BE2C (cell line): ENCODE results near the gene SIGLEC12.

Experiments used
- DNase-seq: peaks from one replicate; pipeline ENCODE4 v3.0.0-alpha.2; 2020
- H3K27me3 ChIP-seq: fragments of 250-450 bp; sonication (Bioruptor Pico); 2 replicates; pipeline ENCODE4 v1.5.1; 2020; ENCODE audit warnings: mild to moderate bottlenecking
- H3K36me3 ChIP-seq: fragments of 250-450 bp; sonication (Bioruptor Pico); 2 replicates; pipeline ENCODE4 v1.5.1; 2020; ENCODE audit warnings: mild to moderate bottlenecking
- H3K4me1 ChIP-seq: fragments of 250-450 bp; sonication (Bioruptor Pico); 2 replicates; pipeline ENCODE4 v1.5.1; 2020
- H3K4me3 ChIP-seq: 2 replicates; pipeline ENCODE4 v1.5.1; 2011; ENCODE audit warnings: low read depth, low read length
- H3K9me3 ChIP-seq: fragments of 250-450 bp; sonication (Bioruptor Pico); 2 replicates; pipeline ENCODE4 v1.5.1; 2020
- TF ChIP-seq, protein P1 (sequence below): IDR thresholded peaks from 2 replicates; pipeline ENCODE4 v1.5.1; 2012; ENCODE audit warnings: mild to moderate bottlenecking, low read depth, low read length

SIGLEC12 gene

DNA sequence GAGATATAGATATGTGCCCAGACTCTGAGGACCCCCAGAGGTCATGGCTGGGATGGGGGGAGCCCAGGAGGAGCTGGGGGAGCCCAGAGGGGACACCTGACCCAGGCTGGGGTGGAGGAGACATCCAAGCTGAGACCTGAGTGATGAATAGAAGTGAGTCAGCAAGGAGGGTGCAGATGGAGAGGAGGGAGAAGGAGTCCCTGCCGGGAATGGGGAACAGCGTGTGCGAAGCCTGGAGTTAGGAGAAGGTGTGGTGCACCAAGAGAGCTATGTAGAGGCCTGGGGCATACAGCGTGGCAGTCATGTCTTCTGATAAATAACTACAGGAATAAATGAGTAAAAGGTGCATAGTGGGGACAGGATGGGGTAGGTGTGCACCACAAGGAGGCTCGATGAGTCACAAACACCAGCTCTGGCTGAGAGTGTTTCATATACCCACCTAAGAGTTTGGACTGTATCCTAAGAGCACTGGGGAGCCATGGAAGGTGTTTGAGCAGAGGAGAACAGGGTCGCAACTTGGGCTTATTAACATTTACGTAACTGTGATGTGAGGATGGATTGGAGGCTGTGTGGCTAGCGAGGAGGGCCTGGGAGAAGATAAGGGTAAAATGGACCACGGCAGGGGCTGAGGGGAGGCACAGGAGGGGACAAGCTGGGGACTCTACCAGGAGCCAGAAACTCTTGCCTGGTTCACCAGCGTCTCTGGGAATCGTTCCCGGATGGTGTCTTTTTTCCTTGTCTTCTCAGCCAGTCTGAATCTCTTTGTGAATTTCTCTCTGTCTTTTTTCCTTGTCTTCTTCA is 21.9 kb downstream of the SIGLEC12 start:
- H3K4me1 ChIP-seq: no peaks in the 10 kb centered on the region
- no peaks in the 10 kb centered on the region for H3K36me3 ChIP-seq
- H3K9me3 ChIP-seq: no peaks in the 10 kb centered on the region
- DNase-seq: no peak
- no peak overlapping the region for H3K4me3 ChIP-seq
- no peaks in the 10 kb centered on the region for H3K27me3 ChIP-seq
- TF ChIP-seq, protein P1, sequence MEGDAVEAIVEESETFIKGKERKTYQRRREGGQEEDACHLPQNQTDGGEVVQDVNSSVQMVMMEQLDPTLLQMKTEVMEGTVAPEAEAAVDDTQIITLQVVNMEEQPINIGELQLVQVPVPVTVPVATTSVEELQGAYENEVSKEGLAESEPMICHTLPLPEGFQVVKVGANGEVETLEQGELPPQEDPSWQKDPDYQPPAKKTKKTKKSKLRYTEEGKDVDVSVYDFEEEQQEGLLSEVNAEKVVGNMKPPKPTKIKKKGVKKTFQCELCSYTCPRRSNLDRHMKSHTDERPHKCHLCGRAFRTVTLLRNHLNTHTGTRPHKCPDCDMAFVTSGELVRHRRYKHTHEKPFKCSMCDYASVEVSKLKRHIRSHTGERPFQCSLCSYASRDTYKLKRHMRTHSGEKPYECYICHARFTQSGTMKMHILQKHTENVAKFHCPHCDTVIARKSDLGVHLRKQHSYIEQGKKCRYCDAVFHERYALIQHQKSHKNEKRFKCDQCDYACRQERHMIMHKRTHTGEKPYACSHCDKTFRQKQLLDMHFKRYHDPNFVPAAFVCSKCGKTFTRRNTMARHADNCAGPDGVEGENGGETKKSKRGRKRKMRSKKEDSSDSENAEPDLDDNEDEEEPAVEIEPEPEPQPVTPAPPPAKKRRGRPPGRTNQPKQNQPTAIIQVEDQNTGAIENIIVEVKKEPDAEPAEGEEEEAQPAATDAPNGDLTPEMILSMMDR: no peak

DNA sequence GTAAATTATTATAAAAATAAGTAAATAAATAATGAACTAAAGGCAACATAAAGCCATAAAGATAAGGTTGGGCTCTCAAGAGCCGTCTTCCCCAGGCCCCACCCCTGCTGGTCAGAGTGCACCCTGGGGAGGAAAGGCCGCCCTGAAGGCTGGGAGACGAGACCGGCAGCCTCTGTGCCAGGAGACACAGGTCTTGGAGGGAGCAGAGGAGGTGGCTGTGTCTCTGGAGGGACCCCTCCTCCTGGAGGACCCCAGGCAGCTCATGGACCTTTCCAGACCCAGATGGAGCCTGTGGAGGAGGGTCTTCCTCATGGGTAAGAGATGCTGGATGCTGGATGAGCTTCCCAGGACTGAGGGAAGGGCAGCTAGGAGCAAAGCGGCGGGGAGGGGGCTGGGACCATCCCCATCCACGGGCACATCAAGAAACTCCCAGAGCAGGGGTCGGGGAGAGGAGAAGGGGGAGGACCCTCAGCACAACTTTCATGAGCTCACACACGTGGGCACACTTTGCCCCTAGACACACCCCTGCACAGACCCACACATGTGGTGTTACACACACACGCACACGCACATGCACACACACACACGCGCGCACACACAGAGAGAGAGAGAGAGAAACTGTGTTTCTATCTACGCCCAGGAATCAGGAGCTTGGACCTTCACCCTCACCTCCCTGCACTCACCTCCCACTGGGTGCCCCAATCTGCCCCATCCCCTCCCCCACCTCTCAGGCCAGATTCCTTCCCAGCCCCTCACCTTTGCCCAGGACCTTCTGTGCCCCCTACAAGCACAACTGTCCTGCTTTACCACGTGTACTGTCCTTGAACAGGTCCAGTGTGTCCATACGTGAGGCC is 23.0 kb downstream of the SIGLEC12 start, which contains the start of gene CEACAM18:
CEACAM18 (plus strand) TSS at position 159 of the 854 bp plus-strand sequence.
- TF ChIP-seq, protein P1: no peak
- H3K9me3 ChIP-seq: no peaks in the 10 kb centered on the region
- no peaks in the 10 kb centered on the region for H3K27me3 ChIP-seq
- H3K4me3 ChIP-seq: no peak within 1 kb of the TSS
- H3K4me1 ChIP-seq: no peaks in the 10 kb centered on the region
- H3K36me3 ChIP-seq: no peaks in the 10 kb centered on the region
- DNase-seq: no peak

DNA sequence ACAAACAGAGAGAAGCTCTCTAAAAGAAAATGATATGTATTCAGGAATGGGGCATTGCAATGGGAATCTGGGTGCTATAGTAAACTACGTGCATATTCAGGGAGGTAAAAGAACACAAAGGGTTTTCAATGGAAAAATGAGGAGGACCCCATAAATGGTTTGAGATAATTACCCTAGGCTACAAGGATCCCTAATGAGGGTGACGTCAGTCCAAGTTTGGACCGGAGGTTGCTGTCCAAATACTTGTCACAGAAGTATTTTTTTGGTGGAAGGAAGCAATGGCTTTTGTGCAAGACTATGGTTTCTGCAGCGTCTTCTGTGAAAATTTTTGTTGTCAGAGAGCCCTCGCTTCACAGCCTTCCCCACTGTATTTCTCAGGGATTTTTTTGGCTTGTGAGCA is 24.3 kb downstream of the SIGLEC12 start:
- TF ChIP-seq, protein P1: no peak
- no peak for DNase-seq
- H3K4me1 ChIP-seq: no peaks in the 10 kb centered on the region

DNA sequence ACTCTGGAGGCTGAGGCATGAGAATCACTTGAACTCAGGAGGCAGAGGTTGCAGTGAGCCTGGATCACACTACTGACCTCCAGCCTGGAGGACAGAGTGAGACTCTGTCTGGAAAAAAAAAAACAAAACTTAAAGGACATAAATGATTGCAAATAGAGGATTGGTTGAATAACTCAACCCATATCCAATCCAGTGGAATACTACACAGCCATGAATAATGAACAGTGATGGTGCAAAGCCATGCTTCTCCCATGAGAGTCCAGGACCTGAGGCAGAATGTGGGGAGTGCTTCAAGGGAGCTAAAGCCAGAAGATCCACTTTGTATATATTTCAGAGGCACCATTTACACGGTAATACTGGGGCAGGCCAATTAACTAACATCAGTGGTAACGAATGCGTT is 25.4 kb downstream of the SIGLEC12 start:
- no peak for DNase-seq
- H3K9me3 ChIP-seq: no peaks in the 10 kb centered on the region
- TF ChIP-seq, protein P1: no peak
- H3K27me3 ChIP-seq: no peaks in the 10 kb centered on the region
- no peak overlapping the region for H3K4me3 ChIP-seq
- no peaks in the 10 kb centered on the region for H3K36me3 ChIP-seq
- no peaks in the 10 kb centered on the region for H3K4me1 ChIP-seq

More for the DNA sequence above, 24.3 kb downstream of the SIGLEC12 start:
- no peaks in the 10 kb centered on the region for H3K9me3 ChIP-seq
- no peaks in the 10 kb centered on the region for H3K36me3 ChIP-seq
- H3K4me3 ChIP-seq: no peak overlapping the region
- no peaks in the 10 kb centered on the region for H3K27me3 ChIP-seq

DNA sequence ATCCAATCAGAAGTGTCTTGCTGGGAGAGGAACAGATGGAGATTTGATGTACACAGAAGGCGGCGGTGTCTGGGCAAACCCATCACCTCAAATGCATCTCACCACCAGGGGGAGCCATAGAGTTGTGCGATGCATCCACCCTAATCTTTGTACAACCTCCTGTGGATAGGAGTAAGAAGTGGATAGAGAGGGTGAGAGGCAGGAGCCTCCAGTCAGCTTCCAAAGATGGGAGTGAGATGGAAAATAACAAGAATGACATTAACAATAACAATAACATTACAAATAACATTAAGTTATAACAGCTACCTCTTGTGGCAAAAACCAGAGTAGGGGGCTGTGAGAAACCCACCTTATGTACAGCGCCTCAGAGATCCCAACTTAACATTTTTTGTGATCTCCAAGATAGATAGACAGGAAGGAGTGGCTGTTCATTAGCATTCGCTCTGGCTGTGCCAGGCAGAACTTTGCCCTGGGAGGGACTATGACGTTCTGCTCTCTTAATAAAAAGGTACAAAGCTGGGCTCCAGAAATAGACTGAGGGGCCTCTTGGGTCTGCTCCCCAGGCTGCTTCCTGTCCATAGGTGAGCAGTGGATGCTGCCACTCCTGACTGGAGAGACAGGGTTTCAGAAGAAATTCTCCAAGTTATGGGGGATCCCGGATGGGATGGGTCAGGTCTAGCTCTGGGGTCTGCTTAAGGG is 28.4 kb downstream of the SIGLEC12 start:
- H3K36me3 ChIP-seq: no peaks in the 10 kb centered on the region
- no peak overlapping the region for H3K4me3 ChIP-seq
- peak; percentile 85 for DNase-seq
- H3K9me3 ChIP-seq: no peaks in the 10 kb centered on the region
- H3K27me3 ChIP-seq: no peaks in the 10 kb centered on the region; the same call in 1 of the 2 replicates
- TF ChIP-seq, protein P1: peak; percentile 81
- H3K4me1 ChIP-seq: no peaks in the 10 kb centered on the region
